ENCODE data around the gene PHC2.

The PHC2 gene, protein sequence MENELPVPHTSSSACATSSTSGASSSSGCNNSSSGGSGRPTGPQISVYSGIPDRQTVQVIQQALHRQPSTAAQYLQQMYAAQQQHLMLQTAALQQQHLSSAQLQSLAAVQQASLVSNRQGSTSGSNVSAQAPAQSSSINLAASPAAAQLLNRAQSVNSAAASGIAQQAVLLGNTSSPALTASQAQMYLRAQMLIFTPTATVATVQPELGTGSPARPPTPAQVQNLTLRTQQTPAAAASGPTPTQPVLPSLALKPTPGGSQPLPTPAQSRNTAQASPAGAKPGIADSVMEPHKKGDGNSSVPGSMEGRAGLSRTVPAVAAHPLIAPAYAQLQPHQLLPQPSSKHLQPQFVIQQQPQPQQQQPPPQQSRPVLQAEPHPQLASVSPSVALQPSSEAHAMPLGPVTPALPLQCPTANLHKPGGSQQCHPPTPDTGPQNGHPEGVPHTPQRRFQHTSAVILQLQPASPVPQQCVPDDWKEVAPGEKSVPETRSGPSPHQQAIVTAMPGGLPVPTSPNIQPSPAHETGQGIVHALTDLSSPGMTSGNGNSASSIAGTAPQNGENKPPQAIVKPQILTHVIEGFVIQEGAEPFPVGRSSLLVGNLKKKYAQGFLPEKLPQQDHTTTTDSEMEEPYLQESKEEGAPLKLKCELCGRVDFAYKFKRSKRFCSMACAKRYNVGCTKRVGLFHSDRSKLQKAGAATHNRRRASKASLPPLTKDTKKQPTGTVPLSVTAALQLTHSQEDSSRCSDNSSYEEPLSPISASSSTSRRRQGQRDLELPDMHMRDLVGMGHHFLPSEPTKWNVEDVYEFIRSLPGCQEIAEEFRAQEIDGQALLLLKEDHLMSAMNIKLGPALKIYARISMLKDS

GRCh38 chr1:33430692-33431593, at the start of gene PHC2:
PHC2 (minus strand) TSS chr1:33431095; CDS start chr1:33375539, 55,556 bp downstream.
- H3K4me2 ChIP-seq, result peak within 1 kb of the TSS; percentile 83
- peak within 1 kb of the TSS; percentile 65 for H3K4me3 ChIP-seq (IDR thresholded peaks at IDR 0.05; ENCODE audit: insufficient read depth, low read depth, low read length)
- peaks cover 20% of the 10 kb centered on the region for H3K4me1 ChIP-seq (ENCODE audit: low read depth, poor library complexity, severe bottlenecking)
- peak within 1 kb of the TSS; percentile 28; the same call in 1 of the 2 replicates for H3K9ac ChIP-seq
- H3K36me3 ChIP-seq (ENCODE audit: insufficient read depth), result no peaks in the 10 kb centered on the region
- H4K20me1 ChIP-seq (ENCODE audit: insufficient read depth), result no peaks in the 10 kb centered on the region
- no peaks in the 10 kb centered on the region for H3K79me2 ChIP-seq (ENCODE audit: insufficient read depth, low read depth)
- TF ChIP-seq, protein P1, sequence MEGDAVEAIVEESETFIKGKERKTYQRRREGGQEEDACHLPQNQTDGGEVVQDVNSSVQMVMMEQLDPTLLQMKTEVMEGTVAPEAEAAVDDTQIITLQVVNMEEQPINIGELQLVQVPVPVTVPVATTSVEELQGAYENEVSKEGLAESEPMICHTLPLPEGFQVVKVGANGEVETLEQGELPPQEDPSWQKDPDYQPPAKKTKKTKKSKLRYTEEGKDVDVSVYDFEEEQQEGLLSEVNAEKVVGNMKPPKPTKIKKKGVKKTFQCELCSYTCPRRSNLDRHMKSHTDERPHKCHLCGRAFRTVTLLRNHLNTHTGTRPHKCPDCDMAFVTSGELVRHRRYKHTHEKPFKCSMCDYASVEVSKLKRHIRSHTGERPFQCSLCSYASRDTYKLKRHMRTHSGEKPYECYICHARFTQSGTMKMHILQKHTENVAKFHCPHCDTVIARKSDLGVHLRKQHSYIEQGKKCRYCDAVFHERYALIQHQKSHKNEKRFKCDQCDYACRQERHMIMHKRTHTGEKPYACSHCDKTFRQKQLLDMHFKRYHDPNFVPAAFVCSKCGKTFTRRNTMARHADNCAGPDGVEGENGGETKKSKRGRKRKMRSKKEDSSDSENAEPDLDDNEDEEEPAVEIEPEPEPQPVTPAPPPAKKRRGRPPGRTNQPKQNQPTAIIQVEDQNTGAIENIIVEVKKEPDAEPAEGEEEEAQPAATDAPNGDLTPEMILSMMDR (conservative IDR thresholded peaks at IDR 0.05; ENCODE audit: low read depth, low read length), result no peak
- H3K27me3 ChIP-seq (ENCODE audit: insufficient read depth, low read depth), result no peaks in the 10 kb centered on the region; the same call in 1 of the 2 replicates
- H3K27ac ChIP-seq, result no peak within 1 kb of the TSS
- peak within 1 kb of the TSS; percentile 81 for H2AFZ ChIP-seq (ENCODE audit: low read depth)

GRCh38 chr1:33477451-33477850, 46.6 kb upstream of the PHC2 start:
- Histone ChIP-seq H3K4me1 (ENCODE audit: low read depth, poor library complexity, severe bottlenecking) (no peaks in the 10 kb centered on the region), H3K4me3 (IDR thresholded peaks at IDR 0.05; ENCODE audit: insufficient read depth, low read depth, low read length) (no peak overlapping the region), H3K9ac (no peak overlapping the region), H4K20me1 (ENCODE audit: insufficient read depth) (no peaks in the 10 kb centered on the region), H3K79me2 (ENCODE audit: insufficient read depth, low read depth) (no peaks in the 10 kb centered on the region), H3K27me3 (ENCODE audit: insufficient read depth, low read depth) (no peaks in the 10 kb centered on the region), H2AFZ (ENCODE audit: low read depth) (no peak overlapping the region), H3K36me3 (ENCODE audit: insufficient read depth) (no peaks in the 10 kb centered on the region), H3K27ac (no peak overlapping the region), H3K4me2 (no peak overlapping the region)
- TF ChIP-seq, protein P1 (conservative IDR thresholded peaks at IDR 0.05; ENCODE audit: low read depth, low read length), result no peak

GRCh38 chr1:33473900-33474299, 43.0 kb upstream of the PHC2 start:
- Histone ChIP-seq H3K4me1 (ENCODE audit: low read depth, poor library complexity, severe bottlenecking) (peaks cover 7% of the 10 kb centered on the region), H3K36me3 (ENCODE audit: insufficient read depth) (no peaks in the 10 kb centered on the region), H3K27me3 (ENCODE audit: insufficient read depth, low read depth) (no peaks in the 10 kb centered on the region), H3K79me2 (ENCODE audit: insufficient read depth, low read depth) (no peaks in the 10 kb centered on the region), H2AFZ (ENCODE audit: low read depth) (no peak overlapping the region), H3K4me2 (no peak overlapping the region), H4K20me1 (ENCODE audit: insufficient read depth) (no peaks in the 10 kb centered on the region), H3K9ac (no peak overlapping the region), H3K27ac (no peak overlapping the region), H3K4me3 (IDR thresholded peaks at IDR 0.05; ENCODE audit: insufficient read depth, low read depth, low read length) (no peak overlapping the region)
- TF ChIP-seq, protein P1 (conservative IDR thresholded peaks at IDR 0.05; ENCODE audit: low read depth, low read length), result no peak

Data from KMS-11 (cell line).